ENCODE data around the gene SEMA4D. TPM values are rescaled to one million over a fixed set of nuclear protein-coding genes. Genes with fewer than 3 reads are reported as not detected.

Gene SEMA4D
- total RNA-seq, 1 donor from 2014 or later = 49.9 TPM

- peaks cover 21% of the 10 kb centered on the region for H3K4me1 ChIP-seq
- intact Hi-C loops (cut with DNase I) = no loop called here
- H3K27me3 ChIP-seq (ENCODE audit: low read depth) = no peaks in the 10 kb centered on the region
- H3K36me3 ChIP-seq = peaks cover 100% of the 10 kb centered on the region
- no peak for ATAC-seq
- DNase-seq = no peak
- TF ChIP-seq, protein P1, sequence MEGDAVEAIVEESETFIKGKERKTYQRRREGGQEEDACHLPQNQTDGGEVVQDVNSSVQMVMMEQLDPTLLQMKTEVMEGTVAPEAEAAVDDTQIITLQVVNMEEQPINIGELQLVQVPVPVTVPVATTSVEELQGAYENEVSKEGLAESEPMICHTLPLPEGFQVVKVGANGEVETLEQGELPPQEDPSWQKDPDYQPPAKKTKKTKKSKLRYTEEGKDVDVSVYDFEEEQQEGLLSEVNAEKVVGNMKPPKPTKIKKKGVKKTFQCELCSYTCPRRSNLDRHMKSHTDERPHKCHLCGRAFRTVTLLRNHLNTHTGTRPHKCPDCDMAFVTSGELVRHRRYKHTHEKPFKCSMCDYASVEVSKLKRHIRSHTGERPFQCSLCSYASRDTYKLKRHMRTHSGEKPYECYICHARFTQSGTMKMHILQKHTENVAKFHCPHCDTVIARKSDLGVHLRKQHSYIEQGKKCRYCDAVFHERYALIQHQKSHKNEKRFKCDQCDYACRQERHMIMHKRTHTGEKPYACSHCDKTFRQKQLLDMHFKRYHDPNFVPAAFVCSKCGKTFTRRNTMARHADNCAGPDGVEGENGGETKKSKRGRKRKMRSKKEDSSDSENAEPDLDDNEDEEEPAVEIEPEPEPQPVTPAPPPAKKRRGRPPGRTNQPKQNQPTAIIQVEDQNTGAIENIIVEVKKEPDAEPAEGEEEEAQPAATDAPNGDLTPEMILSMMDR (IDR thresholded peaks at IDR 0.05) = no peak
- no peak overlapping the region for H3K4me3 ChIP-seq
- no peak overlapping the region for H3K27ac ChIP-seq
- no peaks in the 10 kb centered on the region for H3K9me3 ChIP-seq
Measured at GRCh38 chr9:89357331-89358197, 140.3 kb downstream of the SEMA4D start.

GRCh38 chr9:89356782-89357181 is 141.1 kb downstream of the SEMA4D start:
- Histone ChIP-seq H3K4me3 (no peak overlapping the region), H3K9me3 (no peaks in the 10 kb centered on the region), H3K27me3 (ENCODE audit: low read depth) (no peaks in the 10 kb centered on the region), H3K4me1 (peaks cover 29% of the 10 kb centered on the region), H3K36me3 (peaks cover 100% of the 10 kb centered on the region), H3K27ac (no peak overlapping the region)
- TF ChIP-seq, protein P1 (IDR thresholded peaks at IDR 0.05) = no peak
- intact Hi-C loops (cut with DNase I) = no loop called here
- ATAC-seq (no peak), DNase-seq (no peak)

DNA sequence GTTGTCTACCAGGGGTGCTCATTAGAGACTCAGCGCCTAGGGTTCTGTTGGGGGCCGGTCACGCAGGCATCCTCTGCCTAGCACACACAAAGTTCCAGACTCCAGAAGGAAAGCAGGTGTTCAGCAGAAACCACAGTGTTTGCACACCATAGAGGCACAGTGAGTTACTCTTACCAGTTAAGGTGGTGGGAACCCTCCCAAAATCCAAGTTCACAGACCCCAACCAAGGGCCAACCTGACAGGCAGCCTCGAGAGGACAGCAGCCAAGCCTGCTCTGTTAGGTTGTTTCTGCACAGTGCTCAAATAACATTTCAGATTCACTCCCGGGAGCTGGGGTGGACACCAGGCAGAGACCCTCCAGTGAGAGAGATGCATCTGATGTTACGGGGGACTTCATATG is 143.4 kb downstream of the SEMA4D start:
- ATAC-seq (no peak), DNase-seq (no peak)
- Histone ChIP-seq H3K27ac (no peak overlapping the region), H3K27me3 (ENCODE audit: low read depth) (no peaks in the 10 kb centered on the region), H3K4me1 (peaks cover 19% of the 10 kb centered on the region), H3K36me3 (peaks cover 100% of the 10 kb centered on the region), H3K9me3 (no peaks in the 10 kb centered on the region), H3K4me3 (no peak overlapping the region)
- intact Hi-C loops (cut with DNase I) = no loop called here
- TF ChIP-seq, protein P1 (IDR thresholded peaks at IDR 0.05) = no peak

GRCh38 chr9:89353989-89354388 is 143.9 kb downstream of the SEMA4D start:
- no peak for ATAC-seq
- intact Hi-C loops (cut with DNase I) = no loop called here
- TF ChIP-seq, protein P1 (IDR thresholded peaks at IDR 0.05) = no peak

GRCh38 chr9:89352874-89353649 is 144.9 kb downstream of the SEMA4D start:
- no peaks in the 10 kb centered on the region for H3K9me3 ChIP-seq
- no peak overlapping the region for H3K4me3 ChIP-seq
- peaks cover 100% of the 10 kb centered on the region for H3K36me3 ChIP-seq
- no peak overlapping the region for H3K27ac ChIP-seq
- DNase-seq = no peak
- peaks cover 19% of the 10 kb centered on the region for H3K4me1 ChIP-seq
- no peak for ATAC-seq
- H3K27me3 ChIP-seq (ENCODE audit: low read depth) = no peaks in the 10 kb centered on the region
- intact Hi-C loops (cut with DNase I) = no loop called here
- TF ChIP-seq, protein P1 (IDR thresholded peaks at IDR 0.05) = no peak

More at GRCh38 chr9:89353989-89354388, 143.9 kb downstream of the SEMA4D start:
- Histone ChIP-seq H3K27ac (no peak overlapping the region), H3K36me3 (peaks cover 100% of the 10 kb centered on the region), H3K9me3 (no peaks in the 10 kb centered on the region), H3K27me3 (ENCODE audit: low read depth) (no peaks in the 10 kb centered on the region), H3K4me3 (no peak overlapping the region), H3K4me1 (peaks cover 19% of the 10 kb centered on the region)
- DNase-seq = no peak
